Activated CD4-positive, alpha-beta T cell treated with anti-CD3 and anti-CD28 coated beads for 36 hours (primary cell): ENCODE data around the gene MTCH1. TPM values are rescaled to one million over a fixed set of nuclear protein-coding genes. Genes with fewer than 3 reads are reported as not detected.

Source experiments
- ATAC-seq: fragments of 200-7000 bp; cut with Tn5 transposase; one replicate; pipeline ENCODE4 v1.10.0; 2021; ENCODE audit warnings: mild to moderate bottlenecking, moderate library complexity
- CTCF ChIA-PET: fragments of 350-600 bp; sonication (Branson Sonifier 250); formaldehyde crosslinking; loops from one replicate; lab custom pipeline; 2021; ENCODE audit warnings: antibody characterized with exemption; lab: Charles Lee
- POLR2A ChIA-PET: fragments of 350-600 bp; sonication (Branson Sonifier 250); formaldehyde crosslinking; loops from one replicate; lab custom pipeline; 2021; ENCODE audit warnings: antibody characterized with exemption, inconsistent platforms; lab: Charles Lee
- DNase-seq: peaks from one replicate; pipeline ENCODE4 v3.0.0-alpha.2; 2020
- H3K27ac Mint-ChIP-seq: one replicate; pipeline ENCODE4 v1.8.0; 2021; ENCODE audit warnings: mixed read lengths
- H3K27me3 Mint-ChIP-seq: one replicate; pipeline ENCODE4 v1.8.0; 2021; ENCODE audit warnings: mixed read lengths
- H3K36me3 Mint-ChIP-seq: one replicate; pipeline ENCODE4 v1.8.0; 2021; ENCODE audit warnings: low read depth, mixed read lengths
- H3K4me1 Mint-ChIP-seq: one replicate; pipeline ENCODE4 v1.8.0; 2021; ENCODE audit warnings: mixed read lengths
- H3K4me3 Mint-ChIP-seq: one replicate; pipeline ENCODE4 v1.8.0; 2021; ENCODE audit warnings: mild to moderate bottlenecking, moderate library complexity, mixed read lengths
- H3K9me3 Mint-ChIP-seq: one replicate; pipeline ENCODE4 v1.8.0; 2021; ENCODE audit warnings: low read depth, mixed read lengths
- intact Hi-C, 2 experiments: fragments of 100-400 bp; cut with DNase I in 1 of 2; cut with micrococcal nuclease in 1 of 2; formaldehyde crosslinking; loops; one replicate each; pipeline versions ENCODE4 v1.14.2 to v1.15.1; 2022 to 2024; cut with DNase I, micrococcal nuclease
- total RNA-seq, 2 experiments: library from RNA; stranded (reverse); gene quantifications; one replicate each; pipeline ENCODE4 v1.2.3, GENCODE V29; 2021

The MTCH1 gene
- total RNA-seq, 2 experiments from 2014 or later = 72.9 to 92.9 TPM

DNA sequence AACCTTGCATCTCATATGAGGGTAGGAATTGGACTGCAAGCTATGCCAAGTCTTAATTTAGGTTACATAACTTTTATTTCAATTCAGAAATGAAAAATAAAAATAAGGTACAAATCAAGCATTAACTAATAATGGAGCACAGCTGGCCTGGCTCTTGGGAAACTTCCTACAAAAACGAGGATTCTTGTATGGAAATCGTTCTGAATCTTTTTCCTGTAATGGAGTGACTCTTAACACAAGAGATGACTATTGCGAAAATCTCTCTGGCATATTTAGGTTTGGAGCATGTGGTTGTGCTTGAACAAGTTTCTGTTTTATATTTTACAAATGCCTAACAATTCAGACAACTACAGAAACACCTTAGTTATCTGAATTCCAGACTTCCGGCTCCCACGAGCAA lies 65.5 kb downstream of the MTCH1 start:
- H3K27me3 Mint-ChIP-seq = no peaks in the 10 kb centered on the region
- no peaks in the 10 kb centered on the region for H3K9me3 Mint-ChIP-seq
- peaks cover 20% of the 10 kb centered on the region for H3K36me3 Mint-ChIP-seq
- ChIA-PET POLR2A (no interaction called here), CTCF (interaction anchor here (1.8 kb wide), 1 partner anchor 97 kb away, joined by 5 read pairs; no protein-coding TSS in a partner anchor)
- DNase-seq = no peak
- ATAC-seq = no peak
- no peak overlapping the region for H3K27ac Mint-ChIP-seq
- H3K4me3 Mint-ChIP-seq = no peak overlapping the region
- H3K4me1 Mint-ChIP-seq = peaks cover 15% of the 10 kb centered on the region
- intact Hi-C loops = no loop called here

DNA sequence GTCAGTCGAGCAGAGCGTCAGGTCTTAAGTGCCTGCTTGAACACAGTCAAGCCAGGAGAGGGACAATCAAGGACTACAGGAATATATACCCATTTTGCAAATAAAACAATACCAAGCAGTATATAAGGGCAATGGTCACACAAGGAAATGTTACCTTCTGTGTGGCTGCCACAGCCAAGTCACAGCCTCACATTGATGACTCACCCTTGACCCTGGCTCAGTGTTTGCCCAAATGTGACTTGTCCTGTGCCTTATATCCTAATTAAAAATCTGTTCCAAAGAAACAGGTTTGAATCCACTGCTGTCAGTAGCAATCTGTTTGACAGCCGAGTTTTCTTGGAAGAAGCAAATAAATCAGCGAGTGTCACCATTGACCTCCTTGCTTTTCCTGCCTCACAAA lies 65.9 kb downstream of the MTCH1 start:
- POLR2A ChIA-PET = no interaction called here
- DNase-seq (no peak), ATAC-seq (no peak)
- CTCF ChIA-PET = interaction anchor here (1.8 kb wide), 1 partner anchor 98 kb away, joined by 5 read pairs; no protein-coding TSS in a partner anchor
- intact Hi-C loops = no loop called here
- Mint-ChIP-seq H3K4me3 (no peak overlapping the region), H3K4me1 (peaks cover 13% of the 10 kb centered on the region), H3K27me3 (no peaks in the 10 kb centered on the region), H3K27ac (no peak overlapping the region), H3K36me3 (peaks cover 19% of the 10 kb centered on the region), H3K9me3 (no peaks in the 10 kb centered on the region)

Other genes starting within 250 kb of the MTCH1 start
- 1 to 10 TPM; 1.1 to 1.3 TPM for gene CPNE5, start 146.8 kb downstream of the MTCH1 start, total RNA-seq
- gene PPIL1, start 111.4 kb downstream of the MTCH1 start, total RNA-seq = 10 to 100 TPM; 45.9 to 46.0 TPM
- 10 to 100 TPM; 29.5 to 36.2 TPM for gene C6orf89, start 100.2 kb downstream of the MTCH1 start, total RNA-seq
- 1 to 10 TPM in 1 of 2 experiments, under 1 TPM in 1; 0.96 to 1.9 TPM for gene PI16, start 31.5 kb downstream of the MTCH1 start, total RNA-seq
- gene FGD2, start 19.5 kb upstream of the MTCH1 start, total RNA-seq = under 1 TPM; 0.50 to 0.63 TPM
- 100 to 1,000 TPM; 137 to 163 TPM for gene PIM1, start 184.0 kb upstream of the MTCH1 start, total RNA-seq